Measurements from ENCODE around the gene DCDC1. TPM values are rescaled to one million over a fixed set of nuclear protein-coding genes. Genes with fewer than 3 reads are reported as not detected.
"Not testable (repeated sequence)": the region's sequence is repeated elsewhere in the genome, so short reads cannot be mapped to it uniquely, and the experiment has no call there.

DCDC1 gene
- total RNA-seq, 4 donors from 2014 or later: 0.17 TPM; not detected in 3

DNA sequence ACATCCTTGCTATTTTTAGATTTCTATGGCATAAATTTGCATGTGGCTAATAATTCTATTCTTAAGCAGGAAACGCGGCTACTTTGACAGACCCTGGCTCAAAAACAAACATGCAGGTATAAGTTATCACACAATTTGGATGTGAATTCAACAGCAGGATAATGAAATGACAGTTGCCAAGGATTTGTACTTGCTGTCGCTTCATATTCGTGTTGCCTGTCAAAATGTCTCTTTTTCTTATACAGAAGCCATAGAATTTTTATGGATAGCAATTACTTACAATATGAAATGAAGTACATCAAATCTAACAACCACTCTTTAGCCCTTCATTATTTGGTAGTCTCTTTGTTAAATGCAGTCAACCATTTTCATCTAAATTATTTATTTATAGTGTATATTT is 46.4 kb downstream of the DCDC1 start:
- no peak for TF ChIP-seq POLR2AphosphoS5 (IDR thresholded peaks at IDR 0.05)
- TF ChIP-seq, protein P1, sequence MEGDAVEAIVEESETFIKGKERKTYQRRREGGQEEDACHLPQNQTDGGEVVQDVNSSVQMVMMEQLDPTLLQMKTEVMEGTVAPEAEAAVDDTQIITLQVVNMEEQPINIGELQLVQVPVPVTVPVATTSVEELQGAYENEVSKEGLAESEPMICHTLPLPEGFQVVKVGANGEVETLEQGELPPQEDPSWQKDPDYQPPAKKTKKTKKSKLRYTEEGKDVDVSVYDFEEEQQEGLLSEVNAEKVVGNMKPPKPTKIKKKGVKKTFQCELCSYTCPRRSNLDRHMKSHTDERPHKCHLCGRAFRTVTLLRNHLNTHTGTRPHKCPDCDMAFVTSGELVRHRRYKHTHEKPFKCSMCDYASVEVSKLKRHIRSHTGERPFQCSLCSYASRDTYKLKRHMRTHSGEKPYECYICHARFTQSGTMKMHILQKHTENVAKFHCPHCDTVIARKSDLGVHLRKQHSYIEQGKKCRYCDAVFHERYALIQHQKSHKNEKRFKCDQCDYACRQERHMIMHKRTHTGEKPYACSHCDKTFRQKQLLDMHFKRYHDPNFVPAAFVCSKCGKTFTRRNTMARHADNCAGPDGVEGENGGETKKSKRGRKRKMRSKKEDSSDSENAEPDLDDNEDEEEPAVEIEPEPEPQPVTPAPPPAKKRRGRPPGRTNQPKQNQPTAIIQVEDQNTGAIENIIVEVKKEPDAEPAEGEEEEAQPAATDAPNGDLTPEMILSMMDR (IDR thresholded peaks at IDR 0.05): no peak
- TF ChIP-seq EP300 (IDR thresholded peaks at IDR 0.05): no peak
- no peak for TF ChIP-seq POLR2A (IDR thresholded peaks at IDR 0.05; ENCODE audit: low read depth)
- Histone ChIP-seq H3K36me3 (no peaks in the 10 kb centered on the region), H3K27ac (replicated peaks in 1 of 4) (no peak overlapping the region), H3K27me3 (no peaks in the 10 kb centered on the region), H3K4me1 (no peaks in the 10 kb centered on the region), H3K4me3 (no peak overlapping the region), H3K9me3 (no peaks in the 10 kb centered on the region)
- 87% methylated on average over 4 of the region's 4 CpGs for WGBS
- intact Hi-C loops (cut with DNase I): no loop called here
- DNase-seq (ENCODE audit: extremely low spot score): no peak

DNA sequence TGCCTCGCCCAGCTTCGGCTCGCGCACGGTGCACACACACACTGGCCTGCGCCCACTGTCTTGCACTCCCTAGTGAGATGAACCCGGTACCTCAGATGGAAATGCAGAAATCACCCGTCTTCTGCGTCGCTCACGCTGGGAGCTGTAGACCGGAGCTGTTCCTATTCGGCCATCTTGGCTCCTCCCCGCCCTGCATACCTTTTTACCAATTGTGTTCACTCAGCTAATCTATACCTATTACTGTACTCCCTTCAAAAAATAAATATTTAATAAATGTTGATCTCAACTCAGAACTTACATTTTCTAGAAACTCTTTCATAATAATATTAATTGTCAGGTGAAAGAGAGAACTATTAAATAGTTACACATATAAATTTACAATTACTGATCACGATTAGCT is 48.0 kb downstream of the DCDC1 start:
- H3K36me3 ChIP-seq; H3K27me3 ChIP-seq; H3K9me3 ChIP-seq; intact Hi-C loops (cut with DNase I); DNase-seq (ENCODE audit: extremely low spot score); H3K4me3 ChIP-seq; H3K4me1 ChIP-seq; H3K27ac ChIP-seq (replicated peaks in 1 of 4): not testable (repeated sequence)
- WGBS: 97% methylated on average over 15 of the region's 15 CpGs

DNA sequence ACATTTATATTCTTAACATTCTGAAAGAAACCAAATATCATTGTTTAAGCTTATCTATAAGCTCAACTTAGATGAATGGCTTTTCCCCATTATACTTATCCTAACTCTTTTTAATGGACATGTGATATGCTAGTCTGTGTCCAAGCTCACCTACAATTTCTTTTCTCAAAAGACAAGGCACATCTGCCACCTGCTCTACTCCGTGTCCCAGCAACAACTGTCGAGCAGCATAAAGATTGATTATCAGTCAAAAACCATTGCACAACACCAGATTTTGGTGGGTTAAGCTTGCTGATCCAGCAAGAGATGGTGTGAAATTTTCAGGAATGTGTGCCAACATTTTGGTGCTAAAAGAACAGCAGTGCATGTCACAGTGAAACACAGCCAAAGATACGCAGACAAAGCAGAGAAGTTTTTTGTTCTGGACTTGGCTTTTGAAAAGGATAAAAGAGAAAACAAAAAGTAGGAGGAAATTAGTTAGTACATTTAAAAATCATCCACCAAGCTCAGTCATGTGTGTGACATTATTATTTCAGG is 65.8 kb downstream of the DCDC1 start:
- 39% methylated on average over 3 of the region's 3 CpGs for WGBS
- H3K9me3 ChIP-seq: no peaks in the 10 kb centered on the region
- intact Hi-C loops (cut with DNase I): no loop called here
- no peaks in the 10 kb centered on the region for H3K36me3 ChIP-seq
- H3K27ac ChIP-seq (replicated peaks in 1 of 4): no peak overlapping the region
- no peaks in the 10 kb centered on the region for H3K27me3 ChIP-seq
- H3K4me3 ChIP-seq: no peak overlapping the region
- TF ChIP-seq, protein P1 (IDR thresholded peaks at IDR 0.05): no peak
- TF ChIP-seq POLR2A (IDR thresholded peaks at IDR 0.05; ENCODE audit: low read depth) (no peak), POLR2AphosphoS5 (IDR thresholded peaks at IDR 0.05) (no peak), EP300 (IDR thresholded peaks at IDR 0.05) (no peak)
- no peak for DNase-seq (ENCODE audit: extremely low spot score)
- no peaks in the 10 kb centered on the region for H3K4me1 ChIP-seq

DNA sequence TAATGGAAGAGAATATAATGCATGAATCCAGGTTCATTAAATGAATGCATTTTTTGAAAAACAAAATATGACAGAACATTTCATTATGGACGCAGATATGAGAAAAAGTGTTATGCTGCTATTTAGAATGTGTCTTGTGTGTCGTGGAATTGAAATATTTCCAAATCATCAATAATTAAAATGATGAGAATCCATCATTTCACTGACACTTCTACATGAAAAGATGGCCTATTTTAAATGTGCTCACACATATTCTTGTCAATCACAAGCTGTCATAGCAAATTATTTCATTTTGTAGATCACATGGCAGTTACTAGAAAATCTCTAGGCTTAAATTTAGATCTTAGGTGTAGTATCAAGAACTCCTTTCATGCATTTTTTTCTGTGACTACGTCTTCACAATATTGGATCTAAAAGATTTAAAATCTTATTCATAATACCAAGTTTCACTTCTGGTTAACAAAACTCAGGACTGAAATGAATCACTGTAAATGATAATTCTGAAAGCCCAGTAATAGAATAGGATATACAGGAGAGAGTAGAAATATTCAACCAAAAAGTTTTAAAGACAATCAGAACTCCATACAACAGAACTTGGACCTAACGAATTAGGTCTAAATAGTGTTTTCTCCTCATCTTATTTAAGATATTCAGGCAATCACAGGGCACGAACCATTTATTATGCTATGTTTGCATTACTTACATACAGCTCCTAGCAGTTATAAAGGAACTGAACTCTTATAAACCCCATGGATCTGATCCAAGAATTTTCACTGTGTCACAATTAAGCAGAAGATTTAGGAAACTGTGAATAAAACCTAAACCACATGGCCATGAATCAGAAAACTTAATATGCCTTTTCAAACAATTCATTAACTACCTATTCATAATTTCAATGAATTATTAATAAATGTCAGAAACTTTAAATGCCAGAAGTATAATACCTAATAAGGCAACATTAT is 67.7 kb downstream of the DCDC1 start:
- Histone ChIP-seq H3K27me3 (no peaks in the 10 kb centered on the region), H3K4me3 (no peak overlapping the region), H3K36me3 (no peaks in the 10 kb centered on the region), H3K9me3 (no peaks in the 10 kb centered on the region), H3K4me1 (no peaks in the 10 kb centered on the region), H3K27ac (replicated peaks in 1 of 4) (no peak overlapping the region)
- no peak for DNase-seq (ENCODE audit: extremely low spot score)
- intact Hi-C loops (cut with DNase I): no loop called here
- no peak for TF ChIP-seq POLR2AphosphoS5 (IDR thresholded peaks at IDR 0.05)
- TF ChIP-seq POLR2A (IDR thresholded peaks at IDR 0.05; ENCODE audit: low read depth): no peak
- TF ChIP-seq EP300 (IDR thresholded peaks at IDR 0.05): no peak
- TF ChIP-seq, protein P1 (IDR thresholded peaks at IDR 0.05): no peak
- 65% methylated on average over 5 of the region's 5 CpGs for WGBS

DNA sequence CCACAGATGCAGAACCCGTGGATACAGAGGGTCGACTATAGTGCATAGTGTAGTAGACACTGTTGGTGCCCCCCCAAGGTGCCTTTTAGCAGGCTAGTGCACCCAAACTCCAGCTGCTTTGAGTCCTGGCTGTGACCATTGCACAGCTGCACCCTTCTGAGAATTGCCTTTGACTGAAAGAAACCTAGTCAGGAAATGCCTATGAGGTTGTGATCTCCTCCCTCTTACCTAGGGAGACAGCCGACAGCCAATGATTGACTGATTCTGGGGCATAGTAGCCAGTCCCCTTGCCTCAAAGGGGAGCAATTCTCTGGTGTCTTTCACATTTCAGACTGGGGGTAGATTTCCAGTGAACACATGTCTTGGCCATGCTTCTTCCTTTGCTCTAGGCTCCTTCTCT is 74.2 kb downstream of the DCDC1 start:
- no peak for TF ChIP-seq POLR2A (IDR thresholded peaks at IDR 0.05; ENCODE audit: low read depth)
- TF ChIP-seq EP300 (IDR thresholded peaks at IDR 0.05): no peak
- TF ChIP-seq, protein P1 (IDR thresholded peaks at IDR 0.05): no peak
- no peak for TF ChIP-seq POLR2AphosphoS5 (IDR thresholded peaks at IDR 0.05)
- Histone ChIP-seq H3K4me3 (no peak overlapping the region), H3K27me3 (no peaks in the 10 kb centered on the region), H3K36me3 (no peaks in the 10 kb centered on the region), H3K9me3 (no peaks in the 10 kb centered on the region), H3K4me1 (no peaks in the 10 kb centered on the region), H3K27ac (replicated peaks in 1 of 4) (no peak overlapping the region)
- DNase-seq (ENCODE audit: extremely low spot score): no peak
- 93% methylated on average over 3 of the region's 3 CpGs for WGBS
- intact Hi-C loops (cut with DNase I): no loop called here

DNA sequence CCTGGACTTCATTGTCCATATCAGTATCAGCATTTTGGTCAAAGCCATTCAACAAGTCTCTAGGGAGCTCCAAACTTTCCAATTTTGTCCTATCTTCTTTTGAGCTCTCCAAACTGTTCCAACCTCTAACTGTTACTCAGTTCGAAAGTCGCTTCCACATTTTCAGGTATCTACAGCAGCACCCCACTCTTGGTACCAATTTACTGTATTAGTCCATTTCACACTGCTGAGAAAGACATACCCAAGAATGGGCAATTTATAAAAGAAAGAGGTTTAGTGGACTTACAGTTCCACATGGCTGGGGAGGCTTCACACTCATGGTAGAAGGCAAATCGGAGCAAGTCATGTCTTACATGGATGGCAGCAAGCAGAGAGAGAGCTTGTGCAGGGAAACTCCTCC is 96.0 kb downstream of the DCDC1 start:
- DNase-seq (ENCODE audit: extremely low spot score): not testable (repeated sequence)

More for the DNA sequence above, 96.0 kb downstream of the DCDC1 start:
- 93% methylated on average over 3 of the region's 3 CpGs for WGBS
- H3K4me3 ChIP-seq; H3K36me3 ChIP-seq; H3K27me3 ChIP-seq; intact Hi-C loops (cut with DNase I); H3K27ac ChIP-seq (replicated peaks in 1 of 4); H3K4me1 ChIP-seq: not testable (repeated sequence)
- peaks cover 0 to 17% (median 7%) of the 10 kb centered on the region in 4 donors for H3K9me3 ChIP-seq

Measured in esophagus muscularis mucosa (tissue), 4 donors.